NCI-H69 (cell line): ENCODE data around the gene SOX5.
"Not testable (repeated sequence)": the region's sequence is repeated elsewhere in the genome, so short reads cannot be mapped to it uniquely, and the experiment has no call there.

Experiments
- DNase-seq: peaks from one replicate; lab custom pipeline; 2025; lab: John Stamatoyannopoulos, UW

SOX5 gene

GRCh38 chr12:23756416-23756815 lies 193.1 kb downstream of the SOX5 start:
- peak; percentile 84 for DNase-seq

- peak; percentile 61 for DNase-seq
Observed at GRCh38 chr12:23753628-23754365, 195.7 kb downstream of the SOX5 start.

GRCh38 chr12:23752245-23752644 lies 197.2 kb downstream of the SOX5 start:
- no peak for DNase-seq

GRCh38 chr12:23751641-23752040 lies 197.8 kb downstream of the SOX5 start:
- peak; percentile 80 for DNase-seq

- DNase-seq: no peak
Observed at GRCh38 chr12:23750923-23751322, 198.5 kb downstream of the SOX5 start.

- no peak for DNase-seq
Observed at GRCh38 chr12:23744696-23745095, 204.8 kb downstream of the SOX5 start.

GRCh38 chr12:23742574-23742973 lies 206.9 kb downstream of the SOX5 start:
- no peak for DNase-seq

GRCh38 chr12:23731493-23731892 lies 218.0 kb downstream of the SOX5 start:
- DNase-seq: no peak

- no peak for DNase-seq
Observed at GRCh38 chr12:23731035-23731434, 218.4 kb downstream of the SOX5 start.

GRCh38 chr12:23729359-23729758 lies 220.1 kb downstream of the SOX5 start:
- no peak for DNase-seq

GRCh38 chr12:23726646-23727045 lies 222.8 kb downstream of the SOX5 start:
- no peak for DNase-seq

- DNase-seq: peak; percentile 80
Observed at GRCh38 chr12:23722655-23723054, 226.8 kb downstream of the SOX5 start.

- no peak for DNase-seq
Observed at GRCh38 chr12:23721268-23721667, 228.2 kb downstream of the SOX5 start.

- no peak for DNase-seq
Observed at GRCh38 chr12:23719493-23719892, 230.0 kb downstream of the SOX5 start.

- DNase-seq: not testable (repeated sequence)
Observed at GRCh38 chr12:23710361-23710760, 239.1 kb downstream of the SOX5 start.

- no peak for DNase-seq
Observed at GRCh38 chr12:23708185-23708837, 241.2 kb downstream of the SOX5 start.

- DNase-seq: peak; percentile 33
Observed at GRCh38 chr12:23707270-23707669, 242.2 kb downstream of the SOX5 start.

GRCh38 chr12:23704992-23705943 lies 244.2 kb downstream of the SOX5 start:
- DNase-seq: peak; percentile 81

GRCh38 chr12:23703051-23703450 lies 246.4 kb downstream of the SOX5 start:
- DNase-seq: peak; percentile 64

- peak; percentile 46 for DNase-seq
Observed at GRCh38 chr12:23699031-23699430, 250.4 kb downstream of the SOX5 start.

- DNase-seq: no peak
Observed at GRCh38 chr12:23694920-23695319, 254.6 kb downstream of the SOX5 start.

- no peak for DNase-seq
Observed at GRCh38 chr12:23694307-23694706, 255.2 kb downstream of the SOX5 start.
